BLaER1 treated with 17β-estradiol and CSF1 and Interleukin-3, amounts not matched to agents 10 nM and 100 nM (cell line): ENCODE results near the gene LSAMP.

Experiments
- H3K27ac ChIP-seq, 11 experiments: shearing (Covaris generic); formaldehyde crosslinking; 2 replicates each; pipeline ENCODE4 v1.8.1; 2022
- H3K27me3 ChIP-seq, 11 experiments: shearing (Covaris generic); formaldehyde crosslinking; 2 replicates each; pipeline ENCODE4 v1.8.1; 2022
- H3K36me3 ChIP-seq, 11 experiments: shearing (Covaris generic); formaldehyde crosslinking; 2 replicates each; pipeline ENCODE4 v1.8.1; 2022
- H3K4me1 ChIP-seq, 10 experiments: shearing (Covaris generic); formaldehyde crosslinking; 2 replicates each; pipeline ENCODE4 v1.8.1; 2022
- H3K4me2 ChIP-seq, 11 experiments: shearing (Covaris generic); formaldehyde crosslinking; 2 replicates each; pipeline ENCODE4 v1.8.1; 2022
- H3K4me3 ChIP-seq, 10 experiments: shearing (Covaris generic); formaldehyde crosslinking; 2 replicates each; pipeline ENCODE4 v1.8.1; 2022
- H3K9ac ChIP-seq, 11 experiments: shearing (Covaris generic); formaldehyde crosslinking; 2 replicates each; pipeline ENCODE4 v1.8.1; 2022
- H3K9me3 ChIP-seq, 11 experiments: shearing (Covaris generic); formaldehyde crosslinking; replicated peaks in 1 of 11; 2 replicates each; pipeline ENCODE4 v1.8.1; 2022
- H4K20me1 ChIP-seq, 11 experiments: shearing (Covaris generic); formaldehyde crosslinking; 2 replicates each; pipeline ENCODE4 v1.8.1; 2022
- Cebpa-rat ChIP-seq, 11 experiments: shearing (Covaris generic); IDR thresholded peaks; 2 replicates each; pipeline ENCODE4 v1.8.1; 2022

LSAMP gene

GRCh38 chr3:115885621-115886020 is 559.7 kb downstream of the LSAMP start:
- Histone ChIP-seq H4K20me1 (no peaks in the 10 kb centered on the region), H3K27me3 (no peaks in the 10 kb centered on the region), H3K9me3 (no peaks in the 10 kb centered on the region), H3K4me2 (no peak overlapping the region), H3K4me3 (no peak overlapping the region), H3K36me3 (no peaks in the 10 kb centered on the region), H3K27ac (no peak overlapping the region), H3K4me1 (no peaks in the 10 kb centered on the region), H3K9ac (no peak overlapping the region)
- no peak for TF ChIP-seq Cebpa-rat (IDR thresholded peaks at IDR 0.05)

DNA sequence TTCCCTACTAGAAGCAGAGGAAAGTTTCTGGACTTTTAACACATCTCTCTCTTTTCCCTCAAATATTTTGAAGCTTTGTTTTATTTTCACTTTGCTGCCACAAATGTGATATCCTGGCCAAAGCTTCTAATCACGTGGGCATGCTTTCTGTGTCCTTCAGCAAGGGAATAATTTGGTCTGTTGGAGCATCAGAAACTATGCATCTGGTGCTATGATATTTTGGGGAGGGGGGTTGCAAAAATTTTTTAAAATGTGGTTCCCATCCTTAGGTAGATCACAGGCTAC is 567.7 kb downstream of the LSAMP start:
- Histone ChIP-seq H3K9me3 (no peaks in the 10 kb centered on the region), H3K27ac (no peak overlapping the region), H3K27me3 (no peaks in the 10 kb centered on the region), H3K4me1 (no peaks in the 10 kb centered on the region), H3K9ac (no peak overlapping the region), H3K4me3 (no peak overlapping the region), H3K4me2 (no peak overlapping the region), H4K20me1 (no peaks in the 10 kb centered on the region), H3K36me3 (no peaks in the 10 kb centered on the region)
- TF ChIP-seq Cebpa-rat (IDR thresholded peaks at IDR 0.05), result no peak

GRCh38 chr3:115876876-115877614 is 568.2 kb downstream of the LSAMP start:
- Histone ChIP-seq H3K9ac (no peak overlapping the region), H3K27me3 (no peaks in the 10 kb centered on the region), H3K4me1 (no peaks in the 10 kb centered on the region), H3K36me3 (no peaks in the 10 kb centered on the region), H3K9me3 (no peaks in the 10 kb centered on the region), H3K4me3 (no peak overlapping the region), H3K27ac (no peak overlapping the region), H4K20me1 (no peaks in the 10 kb centered on the region), H3K4me2 (no peak overlapping the region)
- TF ChIP-seq Cebpa-rat (IDR thresholded peaks at IDR 0.05), result no peak

DNA sequence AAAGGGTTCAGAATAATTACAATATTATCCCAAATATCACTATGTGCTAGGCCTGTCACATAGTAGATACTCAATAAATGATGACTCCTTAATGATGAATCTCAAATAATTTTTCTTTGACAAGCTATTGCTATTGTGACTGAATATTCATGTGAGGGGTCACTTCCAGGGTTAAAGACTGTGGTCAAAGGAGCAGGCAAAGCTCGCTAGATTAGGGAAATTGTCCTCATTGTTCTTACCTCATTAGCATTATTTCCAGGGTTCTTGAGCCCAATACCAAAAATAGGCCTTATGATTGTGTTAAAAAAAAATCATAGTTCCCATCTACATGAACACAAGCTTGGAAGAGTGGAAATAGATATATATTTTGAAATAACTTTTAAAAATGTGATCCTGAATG is 569.8 kb downstream of the LSAMP start:
- Histone ChIP-seq H4K20me1 (no peaks in the 10 kb centered on the region), H3K27me3 (no peaks in the 10 kb centered on the region), H3K27ac (no peak overlapping the region), H3K9me3 (no peaks in the 10 kb centered on the region), H3K9ac (no peak overlapping the region), H3K36me3 (no peaks in the 10 kb centered on the region), H3K4me1 (no peaks in the 10 kb centered on the region), H3K4me3 (no peak overlapping the region), H3K4me2 (no peak overlapping the region)
- TF ChIP-seq Cebpa-rat (IDR thresholded peaks at IDR 0.05), result no peak

GRCh38 chr3:115871735-115872134 is 573.6 kb downstream of the LSAMP start:
- Histone ChIP-seq H3K36me3 (no peaks in the 10 kb centered on the region), H3K4me1 (no peaks in the 10 kb centered on the region)
- no peak for TF ChIP-seq Cebpa-rat (IDR thresholded peaks at IDR 0.05)

DNA sequence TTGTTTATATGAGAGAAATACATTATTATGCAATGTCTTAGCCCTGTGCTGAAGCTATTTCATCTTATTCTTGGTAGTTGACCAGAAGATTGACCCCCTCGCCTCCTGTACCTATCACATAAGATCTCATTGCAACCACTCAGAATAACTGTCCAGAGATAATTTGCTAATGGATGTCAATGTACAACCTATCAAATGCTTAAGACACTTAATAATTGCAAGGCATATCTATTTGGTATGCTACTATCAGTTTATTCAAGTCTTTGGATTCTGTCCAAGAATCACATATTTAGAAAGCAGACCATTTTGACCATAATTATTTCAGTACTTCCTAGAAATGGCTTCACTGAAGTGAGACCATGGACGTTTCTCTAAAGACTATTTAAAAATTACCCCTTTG is 580.4 kb downstream of the LSAMP start:
- H3K9me3 ChIP-seq, result no peaks in the 10 kb centered on the region
- no peaks in the 10 kb centered on the region for H4K20me1 ChIP-seq
- no peak overlapping the region for H3K4me3 ChIP-seq
- H3K4me1 ChIP-seq, result peaks cover 0 to 13% (median 4%) of the 10 kb centered on the region in 10 experiments; a peak in 10 of 20 replicates
- no peak overlapping the region for H3K9ac ChIP-seq
- H3K36me3 ChIP-seq, result no peaks in the 10 kb centered on the region
- peak overlapping the region in 6 of 11 experiments; percentile 4 to 47 (median 6); a peak in 7 of 22 replicates for H3K4me2 ChIP-seq
- TF ChIP-seq Cebpa-rat (IDR thresholded peaks at IDR 0.05), result no peak
- no peak overlapping the region for H3K27ac ChIP-seq
- H3K27me3 ChIP-seq, result no peaks in the 10 kb centered on the region

More at GRCh38 chr3:115871735-115872134, 573.6 kb downstream of the LSAMP start:
- Histone ChIP-seq H3K9ac (no peak overlapping the region), H3K4me3 (no peak overlapping the region), H3K27ac (no peak overlapping the region), H3K9me3 (no peaks in the 10 kb centered on the region), H4K20me1 (no peaks in the 10 kb centered on the region), H3K27me3 (no peaks in the 10 kb centered on the region), H3K4me2 (no peak overlapping the region)

- H3K4me2 ChIP-seq, result no peak overlapping the region
- peaks cover 0 to 26% (median 7%) of the 10 kb centered on the region in 10 experiments; a peak in 11 of 20 replicates for H3K4me1 ChIP-seq
- no peak overlapping the region for H3K27ac ChIP-seq
- no peak overlapping the region for H3K4me3 ChIP-seq
- no peaks in the 10 kb centered on the region for H3K27me3 ChIP-seq
- H3K36me3 ChIP-seq, result no peaks in the 10 kb centered on the region
- no peaks in the 10 kb centered on the region for H3K9me3 ChIP-seq
- no peaks in the 10 kb centered on the region for H4K20me1 ChIP-seq
- H3K9ac ChIP-seq, result no peak overlapping the region
- no peak for TF ChIP-seq Cebpa-rat (IDR thresholded peaks at IDR 0.05)
Measured at GRCh38 chr3:115862849-115863248, 582.4 kb downstream of the LSAMP start.

- Histone ChIP-seq H3K9ac (no peak overlapping the region), H3K9me3 (no peaks in the 10 kb centered on the region), H3K27me3 (no peaks in the 10 kb centered on the region), H3K4me2 (no peak overlapping the region), H3K4me1 (peaks cover 0 to 26% (median 7%) of the 10 kb centered on the region in 10 experiments; a peak in 11 of 20 replicates), H4K20me1 (no peaks in the 10 kb centered on the region), H3K4me3 (no peak overlapping the region), H3K27ac (no peak overlapping the region), H3K36me3 (no peaks in the 10 kb centered on the region)
- no peak for TF ChIP-seq Cebpa-rat (IDR thresholded peaks at IDR 0.05)
Measured at GRCh38 chr3:115862099-115862498, 583.2 kb downstream of the LSAMP start.

DNA sequence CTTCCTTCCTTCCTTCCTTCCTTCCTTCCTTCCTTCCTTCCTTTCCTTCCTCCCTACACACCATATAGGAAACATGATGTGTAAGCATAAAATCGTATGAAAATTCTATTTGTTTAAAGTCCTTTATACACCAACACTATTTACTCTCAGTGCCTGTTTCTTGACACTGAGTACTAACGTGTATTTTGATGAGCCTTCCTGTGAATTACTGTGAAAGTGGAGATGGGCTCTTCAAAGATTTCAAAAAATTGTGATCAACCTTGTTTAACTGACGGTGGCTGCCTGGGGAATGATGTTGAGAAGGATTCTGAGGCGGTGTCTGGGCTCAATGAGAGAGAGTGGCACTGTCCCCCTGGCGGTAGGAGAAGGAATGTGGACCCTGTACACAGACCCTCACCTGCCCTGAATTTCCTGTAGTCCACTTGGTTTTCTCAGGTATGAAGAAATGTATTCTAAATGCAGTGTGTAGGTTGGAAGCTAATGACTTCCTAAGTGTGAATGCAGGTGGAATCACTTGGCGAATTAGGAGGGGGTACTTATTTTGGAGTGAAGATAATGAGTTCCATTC is 584.0 kb downstream of the LSAMP start:
- Histone ChIP-seq H3K9me3 (no peaks in the 10 kb centered on the region), H3K4me3 (no peak overlapping the region), H3K27me3 (no peaks in the 10 kb centered on the region), H4K20me1 (no peaks in the 10 kb centered on the region), H3K27ac (no peak overlapping the region), H3K9ac (no peak overlapping the region), H3K4me1 (peaks cover 0 to 26% (median 7%) of the 10 kb centered on the region in 10 experiments; a peak in 11 of 20 replicates), H3K36me3 (no peaks in the 10 kb centered on the region), H3K4me2 (no peak overlapping the region)
- TF ChIP-seq Cebpa-rat (IDR thresholded peaks at IDR 0.05), result no peak

GRCh38 chr3:115860766-115861165 is 584.5 kb downstream of the LSAMP start:
- H4K20me1 ChIP-seq, result no peaks in the 10 kb centered on the region
- no peak overlapping the region for H3K9ac ChIP-seq
- no peaks in the 10 kb centered on the region for H3K27me3 ChIP-seq
- no peak overlapping the region for H3K4me3 ChIP-seq
- no peaks in the 10 kb centered on the region for H3K36me3 ChIP-seq
- no peaks in the 10 kb centered on the region for H3K9me3 ChIP-seq
- H3K4me1 ChIP-seq, result peaks cover 0 to 26% (median 7%) of the 10 kb centered on the region in 10 experiments; a peak in 11 of 20 replicates
- H3K4me2 ChIP-seq, result no peak overlapping the region
- TF ChIP-seq Cebpa-rat (IDR thresholded peaks at IDR 0.05), result no peak
- H3K27ac ChIP-seq, result no peak overlapping the region
